ENCODE measurements around the gene HDLBP. TPM values are rescaled to one million over a fixed set of nuclear protein-coding genes. Genes with fewer than 3 reads are reported as not detected.
A peak's percentile ranks its signal among the peaks of the same experiment; 100 is the strongest.

HDLBP gene
- total RNA-seq, 2 experiments from 2014 or later = 170 to 176 TPM

DNA sequence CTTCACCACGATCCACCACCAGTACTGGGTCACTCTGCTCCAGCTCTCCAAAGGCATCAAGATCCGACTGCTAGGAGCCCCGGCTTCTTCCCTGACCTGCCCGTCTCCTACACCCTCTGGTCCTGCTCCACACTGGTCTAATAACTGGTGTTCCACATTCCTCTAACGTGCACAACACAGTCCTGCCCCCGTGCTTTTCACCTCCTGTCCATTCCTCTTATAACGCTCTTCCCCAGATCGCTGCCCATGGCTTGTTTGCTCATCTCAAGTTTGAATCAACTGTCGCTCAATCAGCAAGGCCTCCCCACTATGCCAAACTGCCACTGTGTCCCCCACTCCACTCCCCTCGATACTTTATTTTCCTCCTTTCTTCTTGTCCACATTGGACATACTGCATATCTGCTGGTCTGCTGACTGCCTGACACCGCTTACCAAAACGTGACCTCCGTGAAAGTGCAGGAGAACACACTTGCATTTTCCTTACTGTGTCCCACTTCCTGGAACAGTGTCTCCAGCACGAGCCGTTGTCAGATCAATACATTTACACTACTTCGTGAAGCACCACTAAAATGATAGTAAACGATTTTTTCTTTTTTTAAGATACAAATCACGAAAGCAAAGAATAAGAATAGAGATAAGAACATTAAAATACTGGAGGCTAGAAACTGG is 6.5 kb downstream of the HDLBP start:
- Histone ChIP-seq H3K4me1 (ENCODE audit: insufficient read depth, low read length, poor library complexity, severe bottlenecking) (peaks cover 48% of the 10 kb centered on the region), H3K4me2 (ENCODE audit: low read length) (peak overlapping the region; percentile 58), H3K9me2 (ENCODE audit: insufficient read depth, low read length) (no peaks in the 10 kb centered on the region), H3K4me3 (ENCODE audit: low read depth, low read length, poor library complexity, severe bottlenecking) (no peak overlapping the region), H2AFZ (ENCODE audit: low read length) (no peak overlapping the region), H3K36me3 (ENCODE audit: insufficient read depth, low read length) (peaks cover 7% of the 10 kb centered on the region; the same call in 1 of the 2 replicates), H3K9me3 (ENCODE audit: low read length) (no peaks in the 10 kb centered on the region), H4K20me1 (ENCODE audit: insufficient read depth, low read length) (peaks cover 36% of the 10 kb centered on the region), H3K79me2 (ENCODE audit: insufficient read depth, low read depth, low read length) (peaks cover 72% of the 10 kb centered on the region), H3K27ac (ENCODE audit: low read depth, low read length, poor library complexity, severe bottlenecking) (peak overlapping the region; percentile 39)
- TF ChIP-seq EZH2phosphoT487 (IDR thresholded peaks at IDR 0.05; ENCODE audit: borderline replicate concordance, low read depth, low read length) = no peak
- TF ChIP-seq, protein P1, sequence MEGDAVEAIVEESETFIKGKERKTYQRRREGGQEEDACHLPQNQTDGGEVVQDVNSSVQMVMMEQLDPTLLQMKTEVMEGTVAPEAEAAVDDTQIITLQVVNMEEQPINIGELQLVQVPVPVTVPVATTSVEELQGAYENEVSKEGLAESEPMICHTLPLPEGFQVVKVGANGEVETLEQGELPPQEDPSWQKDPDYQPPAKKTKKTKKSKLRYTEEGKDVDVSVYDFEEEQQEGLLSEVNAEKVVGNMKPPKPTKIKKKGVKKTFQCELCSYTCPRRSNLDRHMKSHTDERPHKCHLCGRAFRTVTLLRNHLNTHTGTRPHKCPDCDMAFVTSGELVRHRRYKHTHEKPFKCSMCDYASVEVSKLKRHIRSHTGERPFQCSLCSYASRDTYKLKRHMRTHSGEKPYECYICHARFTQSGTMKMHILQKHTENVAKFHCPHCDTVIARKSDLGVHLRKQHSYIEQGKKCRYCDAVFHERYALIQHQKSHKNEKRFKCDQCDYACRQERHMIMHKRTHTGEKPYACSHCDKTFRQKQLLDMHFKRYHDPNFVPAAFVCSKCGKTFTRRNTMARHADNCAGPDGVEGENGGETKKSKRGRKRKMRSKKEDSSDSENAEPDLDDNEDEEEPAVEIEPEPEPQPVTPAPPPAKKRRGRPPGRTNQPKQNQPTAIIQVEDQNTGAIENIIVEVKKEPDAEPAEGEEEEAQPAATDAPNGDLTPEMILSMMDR (conservative IDR thresholded peaks at IDR 0.05; ENCODE audit: low read length) = no peak
- BruUV-seq (replicated peaks) = no TSS peak
- no peak for DNase-seq (ENCODE audit: low spot score)
- POLR2A ChIA-PET = no interaction called here
- intact Hi-C loops (cut with micrococcal nuclease; ENCODE audit: unreplicated experiment) = no loop called here
- CTCF ChIA-PET (ENCODE audit: unreplicated experiment) = no interaction called here

DNA sequence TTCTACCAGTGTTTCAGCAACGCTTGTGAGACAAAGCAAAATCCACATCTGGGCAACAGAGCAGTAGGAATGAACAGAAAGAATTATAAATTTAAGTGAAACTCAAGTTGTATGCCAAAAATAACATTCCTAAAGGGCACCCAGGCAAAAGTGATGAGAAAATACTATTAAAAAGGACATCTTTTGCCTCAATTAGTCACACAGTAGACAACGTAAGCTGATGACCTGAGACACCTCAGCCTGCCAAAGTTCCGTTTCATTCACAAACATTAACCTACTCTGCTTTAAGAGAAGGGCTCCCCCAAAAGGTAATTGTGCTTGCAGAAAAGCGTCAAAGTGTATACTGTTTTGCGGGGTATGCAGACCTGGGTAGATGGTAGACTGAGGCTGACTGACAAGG is 7.2 kb downstream of the HDLBP start:
- no peak for DNase-seq (ENCODE audit: low spot score)
- Histone ChIP-seq H3K4me3 (ENCODE audit: low read depth, low read length, poor library complexity, severe bottlenecking) (no peak overlapping the region), H3K9me3 (ENCODE audit: low read length) (no peaks in the 10 kb centered on the region), H3K36me3 (ENCODE audit: insufficient read depth, low read length) (peaks cover 7% of the 10 kb centered on the region; the same call in 1 of the 2 replicates), H3K27ac (ENCODE audit: low read depth, low read length, poor library complexity, severe bottlenecking) (no peak overlapping the region), H2AFZ (ENCODE audit: low read length) (no peak overlapping the region), H3K4me1 (ENCODE audit: insufficient read depth, low read length, poor library complexity, severe bottlenecking) (peaks cover 41% of the 10 kb centered on the region), H4K20me1 (ENCODE audit: insufficient read depth, low read length) (peaks cover 36% of the 10 kb centered on the region), H3K9me2 (ENCODE audit: insufficient read depth, low read length) (no peaks in the 10 kb centered on the region), H3K79me2 (ENCODE audit: insufficient read depth, low read depth, low read length) (peaks cover 68% of the 10 kb centered on the region), H3K4me2 (ENCODE audit: low read length) (no peak overlapping the region)
- no peak for TF ChIP-seq EZH2phosphoT487 (IDR thresholded peaks at IDR 0.05; ENCODE audit: borderline replicate concordance, low read depth, low read length)
- TF ChIP-seq, protein P1 (conservative IDR thresholded peaks at IDR 0.05; ENCODE audit: low read length) = no peak
- CTCF ChIA-PET (ENCODE audit: unreplicated experiment) = no interaction called here
- intact Hi-C loops (cut with micrococcal nuclease; ENCODE audit: unreplicated experiment) = no loop called here
- BruUV-seq (replicated peaks) = no TSS peak
- POLR2A ChIA-PET = no interaction called here

DNA sequence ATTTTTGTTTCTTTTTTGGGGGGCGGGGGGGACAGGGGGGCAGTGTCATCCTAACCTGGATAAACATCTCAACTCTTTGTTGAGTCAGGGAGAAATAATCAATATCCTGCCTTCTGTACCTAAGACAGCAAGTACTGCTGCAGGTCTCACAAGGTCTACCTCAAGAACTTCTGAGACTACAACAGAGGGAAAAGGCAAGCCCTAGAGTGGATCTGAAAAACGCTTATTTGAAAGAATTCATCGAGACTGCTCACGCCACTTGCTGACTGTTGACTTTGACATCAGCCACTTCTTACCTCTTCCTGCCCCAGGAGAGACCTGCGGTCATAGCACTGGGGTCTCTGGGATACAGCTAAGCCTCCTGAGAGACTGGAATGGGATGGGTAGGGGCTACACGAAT is 8.4 kb downstream of the HDLBP start:
- DNase-seq (ENCODE audit: low spot score) = no peak
- Histone ChIP-seq H4K20me1 (ENCODE audit: insufficient read depth, low read length) (peaks cover 26% of the 10 kb centered on the region), H3K4me2 (ENCODE audit: low read length) (no peak overlapping the region), H3K79me2 (ENCODE audit: insufficient read depth, low read depth, low read length) (peaks cover 64% of the 10 kb centered on the region), H2AFZ (ENCODE audit: low read length) (no peak overlapping the region), H3K36me3 (ENCODE audit: insufficient read depth, low read length) (peaks cover 7% of the 10 kb centered on the region; the same call in 1 of the 2 replicates), H3K9me2 (ENCODE audit: insufficient read depth, low read length) (no peaks in the 10 kb centered on the region), H3K27ac (ENCODE audit: low read depth, low read length, poor library complexity, severe bottlenecking) (no peak overlapping the region), H3K4me1 (ENCODE audit: insufficient read depth, low read length, poor library complexity, severe bottlenecking) (peaks cover 30% of the 10 kb centered on the region), H3K9me3 (ENCODE audit: low read length) (no peaks in the 10 kb centered on the region), H3K4me3 (ENCODE audit: low read depth, low read length, poor library complexity, severe bottlenecking) (no peak overlapping the region)
- intact Hi-C loops (cut with micrococcal nuclease; ENCODE audit: unreplicated experiment) = no loop called here
- BruUV-seq (replicated peaks) = no TSS peak
- TF ChIP-seq, protein P1 (conservative IDR thresholded peaks at IDR 0.05; ENCODE audit: low read length) = no peak
- TF ChIP-seq EZH2phosphoT487 (IDR thresholded peaks at IDR 0.05; ENCODE audit: borderline replicate concordance, low read depth, low read length) = no peak
- ChIA-PET CTCF (ENCODE audit: unreplicated experiment) (no interaction called here), POLR2A (no interaction called here)
